K562 (cell line): ENCODE measurements around the gene LRGUK. TPM values are rescaled to one million over a fixed set of nuclear protein-coding genes. Genes with fewer than 3 reads are reported as not detected.

Experiments used
- BRCA1 ChIP-seq, 2 experiments: fragments of 450-650 bp in 1 of 2; sonication (generic) in 1 of 2; formaldehyde crosslinking in 1 of 2; IDR thresholded peaks; 2 replicates each; pipeline versions ENCODE4 v1.5.0 to v1.6.1; 2017 to 2020; ENCODE audit warnings: mild to moderate bottlenecking in 1 of 2, missing genetic modification reagents in 1 of 2
- CBFA2T2 ChIP-seq: fragments of 450-650 bp; conservative IDR thresholded peaks from 2 replicates; pipeline ENCODE4 v1.6.1; 2017; ENCODE audit warnings: mild to moderate bottlenecking
- CBFA2T3 ChIP-seq: fragments of 450-650 bp; IDR thresholded peaks from 2 replicates; pipeline ENCODE4 v1.6.1; 2017
- CC2D1A ChIP-seq: fragments of 450-650 bp; IDR thresholded peaks from 2 replicates; pipeline ENCODE4 v1.6.1; 2017; ENCODE audit warnings: mild to moderate bottlenecking
- CHAMP1 ChIP-seq: fragments of 450-650 bp; IDR thresholded peaks from 2 replicates; pipeline ENCODE4 v1.6.1; 2016; ENCODE audit warnings: mild to moderate bottlenecking
- CREM ChIP-seq: IDR thresholded peaks from 2 replicates; pipeline ENCODE4 v1.6.1; 2014; ENCODE audit warnings: antibody characterized with exemption, low read depth
- DMBX1 ChIP-seq: fragments of 250-450 bp; sonication (Bioruptor Pico); IDR thresholded peaks from 2 replicates; pipeline ENCODE4 v1.8.0; 2022; ENCODE audit warnings: inconsistent platforms, mild to moderate bottlenecking, moderate library complexity, borderline replicate concordance
- E2F8 ChIP-seq: fragments of 450-650 bp; IDR thresholded peaks from 2 replicates; pipeline ENCODE4 v1.7.1; 2018; ENCODE audit warnings: mild to moderate bottlenecking, low read depth; ENCODE audit not compliant: partially characterized antibody
- EP300 ChIP-seq: IDR thresholded peaks from 2 replicates; pipeline ENCODE4 v1.6.1; 2012; ENCODE audit warnings: low read length, improper control_type of control experiment
- HDAC3 ChIP-seq: fragments of 450-650 bp; IDR thresholded peaks from 2 replicates; pipeline ENCODE4 v1.6.1; 2018; ENCODE audit warnings: borderline replicate concordance, mild to moderate bottlenecking, moderate library complexity; ENCODE audit not compliant: partially characterized antibody
- KAT7 ChIP-seq: sonication (generic); formaldehyde crosslinking; IDR thresholded peaks from 2 replicates; pipeline ENCODE4 v1.8.0; 2022; ENCODE audit warnings: missing genetic modification reagents, mild to moderate bottlenecking, borderline replicate concordance
- KLF16 ChIP-seq: IDR thresholded peaks from 2 replicates; pipeline ENCODE4 v1.6.1; 2016; ENCODE audit warnings: antibody characterized with exemption
- MYBL2 ChIP-seq, 2 experiments: fragments of 450-650 bp in 1 of 2; sonication (generic) in 1 of 2; formaldehyde crosslinking in 1 of 2; IDR thresholded peaks; 2 replicates each; pipeline versions ENCODE4 v1.6.1 to v1.8.1; 2017 to 2022; ENCODE audit warnings: borderline replicate concordance in 1 of 2, inconsistent platforms in 1 of 2, low read depth in 1 of 2, mild to moderate bottlenecking in 1 of 2, missing genetic modification reagents in 1 of 2, moderate library complexity in 1 of 2
- RBM39 ChIP-seq: fragments of 200-400 bp; formaldehyde crosslinking; optimal IDR thresholded peaks from 2 replicates; pipeline ENCODE3; 2018; ENCODE audit warnings: low read depth, low read length
- RNF2 ChIP-seq: sonication (generic); IDR thresholded peaks from 2 replicates; pipeline ENCODE4 v1.6.1; 2016
- ZNF217 ChIP-seq: sonication (generic); formaldehyde crosslinking; IDR thresholded peaks from 2 replicates; pipeline ENCODE4 v1.8.0; 2022; ENCODE audit warnings: mild to moderate bottlenecking, missing genetic modification reagents
- ZNF239 ChIP-seq: fragments of 250-450 bp; sonication (Bioruptor Pico); IDR thresholded peaks from 2 replicates; pipeline ENCODE4 v1.4.0; 2020; ENCODE audit warnings: mild to moderate bottlenecking
- polyA plus RNA-seq, 8 experiments: library from polyadenylated mRNA; depleted of rRNA in 4 of 8; stranded (reverse) in 5 of 8; unstranded in 3 of 8; fragments of >200 nt; fragmentation: Nextera tagmentation in 2 of 8; fragmentation: Illumina TruSeq in 1 of 8; extraction: Ambion mirVana in 2 of 8; extraction: Trizol in 1 of 8; gene quantifications; 2 replicates each; pipeline versions ENCODE4 v1.2.1 to v1.2.3, GENCODE V29; 2011 to 2014; ENCODE audit warnings: inconsistent platforms in 1 of 8, missing spikeins in 1 of 8
- total RNA-seq, 7 experiments: library from RNA; depleted of rRNA in 6 of 7; stranded (reverse); fragments of >200 nt in 6 of 7; fragmentation: Illumina TruSeq in 2 of 7; extraction: Trizol in 2 of 7; gene quantifications; 2 replicates each; pipeline versions ENCODE4 v1.2.1 to v1.2.3, GENCODE V29; 2011 to 2021; ENCODE audit warnings: low replicate concordance in 1 of 7
- TF ChIP-seq, protein P1 (sequence below), 3 experiments: IDR thresholded peaks in 2 of 3; conservative IDR thresholded peaks in 1 of 3; 2 replicates each; pipeline ENCODE4 v1.5.1; 2011 to 2012; ENCODE audit warnings: low read length in 3 of 3, mild to moderate bottlenecking in 3 of 3, control low read depth in 2 of 3, improper control_type of control experiment in 1 of 3, inconsistent platforms in 1 of 3, low read depth in 1 of 3, mixed read lengths in 1 of 3, moderate library complexity in 1 of 3; ENCODE audit not compliant: insufficient read depth in 2 of 3
- TF ChIP-seq, protein P2 (sequence below): sonication (generic); formaldehyde crosslinking; IDR thresholded peaks from 2 replicates; pipeline ENCODE4 v1.5.0; 2020; ENCODE audit warnings: missing genetic modification reagents

LRGUK gene
- total and polyA plus RNA-seq, 9 of the 15 experiments (the other 6 are each of a cell fraction or from before 2014, with no cell fraction given), result 0.04 to 0.33 (median 0.18) TPM

DNA sequence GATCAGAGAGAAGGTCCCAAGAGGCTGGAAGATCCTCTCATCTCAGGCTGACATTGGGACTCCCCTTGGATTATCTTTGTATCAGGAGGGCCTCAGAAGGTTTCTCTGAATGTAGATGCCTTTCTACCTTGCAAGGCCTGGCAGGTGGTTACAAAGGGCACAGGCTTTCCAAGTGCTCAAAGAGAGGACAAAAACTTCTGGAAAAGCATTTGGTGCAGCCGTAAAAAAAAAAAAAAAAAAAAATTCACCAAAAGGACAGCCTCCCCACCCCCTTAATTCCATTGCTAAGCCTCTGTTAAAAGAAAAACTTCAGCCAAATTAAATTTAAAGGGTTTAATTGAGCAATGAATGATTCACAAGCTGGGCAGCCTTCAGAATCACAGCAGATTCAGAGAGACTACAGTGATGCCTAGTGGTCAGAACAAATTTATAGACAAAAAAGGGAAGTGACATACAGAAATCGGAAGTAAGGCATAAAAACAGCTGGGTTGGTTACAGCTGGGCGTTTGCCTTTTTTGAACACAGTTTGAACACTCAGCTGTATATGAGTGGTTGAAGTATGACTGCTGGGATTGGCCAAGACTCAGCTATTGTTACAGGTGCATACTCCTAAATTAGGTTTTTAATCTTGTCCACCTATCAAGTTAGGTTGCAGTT, 42.5 kb upstream of the LRGUK start (continued):
- TF ChIP-seq CC2D1A (peak; percentile 75; the same call in 1 of the 2 replicates), HDAC3 (peak; percentile 24), E2F8 (no peak), RBM39 (no peak), RNF2 (no peak), ZNF217 (CRISPR knock-in tag) (no peak), KLF16 (peak; percentile 45; the same call in 1 of the 2 replicates), CBFA2T2 (no peak), MYBL2 (IDR thresholded peaks at IDR 0.05; ENCODE audit: low read depth) (peak; percentile 95), MYBL2 (CRISPR knock-in tag; IDR thresholded peaks at IDR 0.05; ENCODE audit: borderline replicate concordance) (no peak), KAT7 (CRISPR knock-in tag) (no peak), DMBX1 (0 out of 2 replicates have a peak, but pooled peaks have one; percentile 58), CREM (peak; percentile 24; the same call in 1 of the 2 replicates), CBFA2T3 (no peak), EP300 (peak; percentile 34), CHAMP1 (peak; percentile 79), BRCA1 (IDR thresholded peaks at IDR 0.05) (no peak), BRCA1 (CRISPR knock-in tag; IDR thresholded peaks at IDR 0.05) (no peak), ZNF239 (peak; percentile 17; the same call in 1 of the 2 replicates)
- TF ChIP-seq, protein P1, sequence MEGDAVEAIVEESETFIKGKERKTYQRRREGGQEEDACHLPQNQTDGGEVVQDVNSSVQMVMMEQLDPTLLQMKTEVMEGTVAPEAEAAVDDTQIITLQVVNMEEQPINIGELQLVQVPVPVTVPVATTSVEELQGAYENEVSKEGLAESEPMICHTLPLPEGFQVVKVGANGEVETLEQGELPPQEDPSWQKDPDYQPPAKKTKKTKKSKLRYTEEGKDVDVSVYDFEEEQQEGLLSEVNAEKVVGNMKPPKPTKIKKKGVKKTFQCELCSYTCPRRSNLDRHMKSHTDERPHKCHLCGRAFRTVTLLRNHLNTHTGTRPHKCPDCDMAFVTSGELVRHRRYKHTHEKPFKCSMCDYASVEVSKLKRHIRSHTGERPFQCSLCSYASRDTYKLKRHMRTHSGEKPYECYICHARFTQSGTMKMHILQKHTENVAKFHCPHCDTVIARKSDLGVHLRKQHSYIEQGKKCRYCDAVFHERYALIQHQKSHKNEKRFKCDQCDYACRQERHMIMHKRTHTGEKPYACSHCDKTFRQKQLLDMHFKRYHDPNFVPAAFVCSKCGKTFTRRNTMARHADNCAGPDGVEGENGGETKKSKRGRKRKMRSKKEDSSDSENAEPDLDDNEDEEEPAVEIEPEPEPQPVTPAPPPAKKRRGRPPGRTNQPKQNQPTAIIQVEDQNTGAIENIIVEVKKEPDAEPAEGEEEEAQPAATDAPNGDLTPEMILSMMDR (IDR thresholded peaks at IDR 0.05 in 2 of 3, conservative IDR thresholded peaks at IDR 0.05 in 1 of 3; ENCODE audit: insufficient read depth in 2 of 3, low read depth in 1 of 3, low read length in 3 of 3), result peak in 1 of 3 experiments; percentile 25; a peak in 2 of 6 replicates
- TF ChIP-seq, protein P2, sequence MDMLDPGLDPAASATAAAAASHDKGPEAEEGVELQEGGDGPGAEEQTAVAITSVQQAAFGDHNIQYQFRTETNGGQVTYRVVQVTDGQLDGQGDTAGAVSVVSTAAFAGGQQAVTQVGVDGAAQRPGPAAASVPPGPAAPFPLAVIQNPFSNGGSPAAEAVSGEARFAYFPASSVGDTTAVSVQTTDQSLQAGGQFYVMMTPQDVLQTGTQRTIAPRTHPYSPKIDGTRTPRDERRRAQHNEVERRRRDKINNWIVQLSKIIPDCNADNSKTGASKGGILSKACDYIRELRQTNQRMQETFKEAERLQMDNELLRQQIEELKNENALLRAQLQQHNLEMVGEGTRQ (CRISPR knock-in tag), result no peak
